ENCODE results near the gene ZNF768.

DNA sequence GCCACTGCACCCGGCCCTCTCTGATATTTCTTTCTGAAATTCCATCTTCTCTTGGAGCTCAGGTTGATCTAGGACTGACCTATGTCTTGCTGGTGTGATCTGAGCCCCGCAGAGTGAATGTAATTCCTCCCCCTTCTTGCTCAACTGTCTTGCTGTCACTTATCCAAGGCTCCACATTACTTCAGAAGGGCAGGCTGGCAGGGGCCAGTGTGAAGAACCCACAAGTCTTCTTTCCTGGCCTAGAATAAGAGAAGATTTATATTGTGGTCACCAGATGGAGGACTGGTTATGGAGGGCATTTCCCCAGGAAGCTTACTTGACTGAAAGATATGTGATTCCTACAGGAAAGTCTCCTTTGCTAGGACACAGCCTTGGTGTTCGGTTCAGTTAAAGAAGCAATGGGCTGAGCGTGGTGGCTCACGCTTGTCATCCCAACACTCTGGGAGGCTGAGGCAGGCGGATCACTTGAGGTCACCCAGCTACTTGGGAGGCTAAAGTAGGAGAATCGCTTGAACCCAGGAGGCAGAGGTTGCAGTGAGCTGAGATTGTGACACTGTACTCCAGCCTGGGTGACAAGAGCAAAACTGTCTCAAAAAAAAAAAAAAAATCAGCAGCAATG lies 40.4 kb downstream of the ZNF768 start:
- TF ChIP-seq, protein P1, sequence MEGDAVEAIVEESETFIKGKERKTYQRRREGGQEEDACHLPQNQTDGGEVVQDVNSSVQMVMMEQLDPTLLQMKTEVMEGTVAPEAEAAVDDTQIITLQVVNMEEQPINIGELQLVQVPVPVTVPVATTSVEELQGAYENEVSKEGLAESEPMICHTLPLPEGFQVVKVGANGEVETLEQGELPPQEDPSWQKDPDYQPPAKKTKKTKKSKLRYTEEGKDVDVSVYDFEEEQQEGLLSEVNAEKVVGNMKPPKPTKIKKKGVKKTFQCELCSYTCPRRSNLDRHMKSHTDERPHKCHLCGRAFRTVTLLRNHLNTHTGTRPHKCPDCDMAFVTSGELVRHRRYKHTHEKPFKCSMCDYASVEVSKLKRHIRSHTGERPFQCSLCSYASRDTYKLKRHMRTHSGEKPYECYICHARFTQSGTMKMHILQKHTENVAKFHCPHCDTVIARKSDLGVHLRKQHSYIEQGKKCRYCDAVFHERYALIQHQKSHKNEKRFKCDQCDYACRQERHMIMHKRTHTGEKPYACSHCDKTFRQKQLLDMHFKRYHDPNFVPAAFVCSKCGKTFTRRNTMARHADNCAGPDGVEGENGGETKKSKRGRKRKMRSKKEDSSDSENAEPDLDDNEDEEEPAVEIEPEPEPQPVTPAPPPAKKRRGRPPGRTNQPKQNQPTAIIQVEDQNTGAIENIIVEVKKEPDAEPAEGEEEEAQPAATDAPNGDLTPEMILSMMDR (IDR thresholded peaks at IDR 0.05), result no peak
- TF ChIP-seq POLR2A (IDR thresholded peaks at IDR 0.05), result no peak

All from uterus (tissue), 2 donors.